Gastrocnemius medialis (tissue), 4 donors: ENCODE results near the gene COL11A2.

ENCODE experiments used
- POLR2A ChIP-seq, 2 donors: fragments of 450-650 bp; IDR thresholded peaks; one replicate each; pipeline ENCODE4 v1.6.1; 2017; ENCODE audit warnings: antibody characterized with exemption in 2 of 2, mild to moderate bottlenecking in 2 of 2, moderate library complexity in 2 of 2
- TF ChIP-seq, protein P1 (sequence below), 5 experiments: fragments of 450-650 bp in 3 of 5; fragments of 200-600 bp in 2 of 5; sonication (generic) in 2 of 5; IDR thresholded peaks in 4 of 5; conservative IDR thresholded peaks in 1 of 5; 1 replicate in 4 of 5; 2 replicates in 1 of 5; pipeline ENCODE4 v1.5.1; 2016 to 2019; ENCODE audit warnings: antibody characterized with exemption in 5 of 5, mild to moderate bottlenecking in 3 of 5, moderate library complexity in 3 of 5

DNA sequence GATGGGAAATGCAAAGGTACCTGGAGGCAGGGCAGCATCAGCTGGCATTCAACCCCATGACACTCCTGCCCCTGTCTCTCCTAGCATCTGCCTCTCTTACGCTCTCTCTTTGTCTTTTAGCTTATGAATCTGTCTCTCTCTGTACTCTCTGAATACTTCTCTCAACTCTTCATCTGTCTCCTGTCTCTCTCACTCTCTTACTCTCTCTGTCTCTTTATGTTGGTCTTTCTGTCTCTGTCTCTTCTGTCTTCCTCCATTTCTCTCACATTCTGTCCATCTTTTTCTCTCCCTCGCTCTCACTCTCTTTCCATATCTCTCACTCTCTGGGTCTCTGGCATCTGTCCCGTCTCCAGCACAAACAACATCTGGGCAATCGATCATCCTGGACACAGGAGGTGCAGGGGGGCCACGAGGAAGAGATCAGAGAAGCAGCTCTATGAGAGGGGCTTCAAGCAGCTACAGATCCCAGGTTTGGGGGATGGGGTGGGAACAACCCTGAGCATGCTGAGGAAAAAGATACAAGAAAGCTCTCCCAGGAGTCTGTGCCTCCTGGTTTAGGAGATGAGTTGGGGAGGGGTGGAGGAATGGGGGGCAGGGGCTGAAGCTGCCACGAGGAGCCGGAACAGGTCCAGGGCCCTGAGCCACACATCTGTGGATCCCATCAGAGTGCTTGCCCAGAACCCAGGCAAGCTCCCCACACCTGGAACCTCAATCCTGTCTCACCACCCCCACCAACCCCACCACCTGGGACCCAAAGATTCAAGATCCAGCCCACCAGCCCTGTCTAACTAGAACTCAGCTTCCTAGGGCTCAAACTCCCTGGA lies 2.4 kb downstream of the COL11A2 start:
- no peak for TF ChIP-seq POLR2A (IDR thresholded peaks at IDR 0.05)
- TF ChIP-seq, protein P1, sequence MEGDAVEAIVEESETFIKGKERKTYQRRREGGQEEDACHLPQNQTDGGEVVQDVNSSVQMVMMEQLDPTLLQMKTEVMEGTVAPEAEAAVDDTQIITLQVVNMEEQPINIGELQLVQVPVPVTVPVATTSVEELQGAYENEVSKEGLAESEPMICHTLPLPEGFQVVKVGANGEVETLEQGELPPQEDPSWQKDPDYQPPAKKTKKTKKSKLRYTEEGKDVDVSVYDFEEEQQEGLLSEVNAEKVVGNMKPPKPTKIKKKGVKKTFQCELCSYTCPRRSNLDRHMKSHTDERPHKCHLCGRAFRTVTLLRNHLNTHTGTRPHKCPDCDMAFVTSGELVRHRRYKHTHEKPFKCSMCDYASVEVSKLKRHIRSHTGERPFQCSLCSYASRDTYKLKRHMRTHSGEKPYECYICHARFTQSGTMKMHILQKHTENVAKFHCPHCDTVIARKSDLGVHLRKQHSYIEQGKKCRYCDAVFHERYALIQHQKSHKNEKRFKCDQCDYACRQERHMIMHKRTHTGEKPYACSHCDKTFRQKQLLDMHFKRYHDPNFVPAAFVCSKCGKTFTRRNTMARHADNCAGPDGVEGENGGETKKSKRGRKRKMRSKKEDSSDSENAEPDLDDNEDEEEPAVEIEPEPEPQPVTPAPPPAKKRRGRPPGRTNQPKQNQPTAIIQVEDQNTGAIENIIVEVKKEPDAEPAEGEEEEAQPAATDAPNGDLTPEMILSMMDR (IDR thresholded peaks at IDR 0.05 in 4 of 5, conservative IDR thresholded peaks at IDR 0.05 in 1 of 5): no peak
